Measurements from ENCODE around the gene CFAP45.

The CFAP45 gene

DNA sequence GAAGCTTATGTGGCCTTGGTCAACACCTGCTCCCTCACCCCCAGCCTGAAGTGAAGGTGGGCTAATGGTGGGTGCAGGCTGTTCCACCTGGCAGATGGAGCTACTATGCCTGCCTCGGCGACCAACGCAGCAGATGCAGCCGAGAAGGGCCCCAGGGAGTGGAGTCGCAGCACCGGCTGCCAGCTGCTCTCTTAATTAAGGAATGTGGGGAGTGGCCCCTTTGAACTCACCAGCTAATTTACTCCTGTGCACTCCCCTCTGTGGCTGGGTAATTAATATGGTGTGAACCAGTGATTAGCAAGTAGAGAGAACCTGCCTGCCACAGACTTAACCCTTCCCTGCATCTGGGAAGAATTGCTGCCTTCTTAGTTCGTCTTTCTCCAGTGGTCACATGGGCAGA lies 76.6 kb downstream of the CFAP45 start:
- peak; percentile 93 for DNase-seq

All from NCI-H1105 treated with DMSO at 0.1 percent for 48 hours (cell line).